ENCODE measurements around the gene GATA2. TPM values are rescaled to one million over a fixed set of nuclear protein-coding genes. Genes with fewer than 3 reads are reported as not detected.
A peak's percentile ranks its signal among the peaks of the same experiment; 100 is the strongest.

Gene GATA2
- total RNA-seq, 3 donors from 2014 or later = 6.0 to 14.4 (median 6.6) TPM

- no peak for DNase-seq (ENCODE audit: low spot score in 2 of 2)
- Histone ChIP-seq H3K9me3 (no peaks in the 10 kb centered on the region), H3K27ac (no peak overlapping the region), H3K4me1 (no peaks in the 10 kb centered on the region), H3K4me3 (no peak overlapping the region), H3K36me3 (no peaks in the 10 kb centered on the region), H3K27me3 (peaks cover 0 to 6% of the 10 kb centered on the region in 2 donors)
- TF ChIP-seq POLR2A (IDR thresholded peaks at IDR 0.05) (no peak), POLR2AphosphoS5 (IDR thresholded peaks at IDR 0.05) (no peak)
- TF ChIP-seq, protein P1, sequence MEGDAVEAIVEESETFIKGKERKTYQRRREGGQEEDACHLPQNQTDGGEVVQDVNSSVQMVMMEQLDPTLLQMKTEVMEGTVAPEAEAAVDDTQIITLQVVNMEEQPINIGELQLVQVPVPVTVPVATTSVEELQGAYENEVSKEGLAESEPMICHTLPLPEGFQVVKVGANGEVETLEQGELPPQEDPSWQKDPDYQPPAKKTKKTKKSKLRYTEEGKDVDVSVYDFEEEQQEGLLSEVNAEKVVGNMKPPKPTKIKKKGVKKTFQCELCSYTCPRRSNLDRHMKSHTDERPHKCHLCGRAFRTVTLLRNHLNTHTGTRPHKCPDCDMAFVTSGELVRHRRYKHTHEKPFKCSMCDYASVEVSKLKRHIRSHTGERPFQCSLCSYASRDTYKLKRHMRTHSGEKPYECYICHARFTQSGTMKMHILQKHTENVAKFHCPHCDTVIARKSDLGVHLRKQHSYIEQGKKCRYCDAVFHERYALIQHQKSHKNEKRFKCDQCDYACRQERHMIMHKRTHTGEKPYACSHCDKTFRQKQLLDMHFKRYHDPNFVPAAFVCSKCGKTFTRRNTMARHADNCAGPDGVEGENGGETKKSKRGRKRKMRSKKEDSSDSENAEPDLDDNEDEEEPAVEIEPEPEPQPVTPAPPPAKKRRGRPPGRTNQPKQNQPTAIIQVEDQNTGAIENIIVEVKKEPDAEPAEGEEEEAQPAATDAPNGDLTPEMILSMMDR (IDR thresholded peaks at IDR 0.05) = no peak
- intact Hi-C loops (cut with DNase I; ENCODE audit: low total_unique reads) = no loop called here
Measured at GRCh38 chr3:128505771-128506170, 12.8 kb upstream of the GATA2 start.

DNA sequence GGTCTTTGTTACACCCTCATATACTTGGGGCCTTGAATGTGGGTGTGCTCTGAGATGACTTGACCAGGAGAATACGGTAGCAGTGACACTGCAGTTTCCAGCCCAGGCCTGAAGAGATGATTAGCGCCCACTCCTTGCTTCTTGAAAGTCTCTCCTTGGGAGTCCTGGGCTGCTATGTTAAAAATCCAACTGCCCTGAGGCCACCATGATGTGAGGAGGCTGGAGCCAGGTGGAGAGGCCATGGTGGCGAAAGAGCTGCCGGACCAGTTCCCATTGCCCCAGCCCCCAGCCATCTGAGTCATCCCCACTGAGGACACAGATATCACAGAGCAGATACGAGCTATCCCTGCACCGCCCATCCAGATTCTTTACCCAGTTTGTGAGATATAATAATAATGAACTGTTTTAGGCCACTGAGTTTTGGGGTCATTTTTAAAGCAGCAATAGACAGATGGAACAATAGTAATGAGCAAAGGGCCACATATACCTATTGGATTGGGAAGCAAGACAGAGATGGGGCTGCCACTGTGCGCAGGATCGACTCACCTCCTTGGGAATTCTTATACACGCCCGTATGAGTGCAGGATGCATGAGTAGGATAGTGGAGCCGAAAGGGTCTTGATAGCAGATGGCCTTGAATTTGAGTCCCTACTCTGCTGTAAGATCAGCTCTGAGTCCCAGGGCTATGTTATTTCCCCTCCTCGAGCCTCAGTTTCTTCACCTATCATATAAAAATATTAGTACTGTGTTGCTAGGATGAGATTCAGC is 12.1 kb upstream of the GATA2 start:
- Histone ChIP-seq H3K36me3 (no peaks in the 10 kb centered on the region), H3K4me1 (no peaks in the 10 kb centered on the region), H3K4me3 (no peak overlapping the region), H3K27me3 (peaks cover 0 to 13% of the 10 kb centered on the region in 2 donors), H3K9me3 (no peaks in the 10 kb centered on the region), H3K27ac (no peak overlapping the region)
- DNase-seq (ENCODE audit: low spot score in 2 of 2) = no peak
- intact Hi-C loops (cut with DNase I; ENCODE audit: low total_unique reads) = no loop called here
- TF ChIP-seq, protein P1 (IDR thresholded peaks at IDR 0.05) = no peak
- TF ChIP-seq POLR2A (IDR thresholded peaks at IDR 0.05) = no peak
- TF ChIP-seq POLR2AphosphoS5 (IDR thresholded peaks at IDR 0.05) = no peak

- DNase-seq (ENCODE audit: low spot score in 2 of 2) = no peak
- H3K4me1 ChIP-seq = no peaks in the 10 kb centered on the region
- H3K9me3 ChIP-seq = no peaks in the 10 kb centered on the region
- H3K27me3 ChIP-seq = peaks cover 0 to 14% of the 10 kb centered on the region in 2 donors
- TF ChIP-seq POLR2AphosphoS5 (IDR thresholded peaks at IDR 0.05) (no peak), POLR2A (IDR thresholded peaks at IDR 0.05) (no peak)
- TF ChIP-seq, protein P1 (IDR thresholded peaks at IDR 0.05) = no peak
- no peak overlapping the region for H3K27ac ChIP-seq
- no peaks in the 10 kb centered on the region for H3K36me3 ChIP-seq
- intact Hi-C loops (cut with DNase I; ENCODE audit: low total_unique reads) = no loop called here
- H3K4me3 ChIP-seq = no peak overlapping the region
Measured at GRCh38 chr3:128504533-128504915, 11.5 kb upstream of the GATA2 start.

DNA sequence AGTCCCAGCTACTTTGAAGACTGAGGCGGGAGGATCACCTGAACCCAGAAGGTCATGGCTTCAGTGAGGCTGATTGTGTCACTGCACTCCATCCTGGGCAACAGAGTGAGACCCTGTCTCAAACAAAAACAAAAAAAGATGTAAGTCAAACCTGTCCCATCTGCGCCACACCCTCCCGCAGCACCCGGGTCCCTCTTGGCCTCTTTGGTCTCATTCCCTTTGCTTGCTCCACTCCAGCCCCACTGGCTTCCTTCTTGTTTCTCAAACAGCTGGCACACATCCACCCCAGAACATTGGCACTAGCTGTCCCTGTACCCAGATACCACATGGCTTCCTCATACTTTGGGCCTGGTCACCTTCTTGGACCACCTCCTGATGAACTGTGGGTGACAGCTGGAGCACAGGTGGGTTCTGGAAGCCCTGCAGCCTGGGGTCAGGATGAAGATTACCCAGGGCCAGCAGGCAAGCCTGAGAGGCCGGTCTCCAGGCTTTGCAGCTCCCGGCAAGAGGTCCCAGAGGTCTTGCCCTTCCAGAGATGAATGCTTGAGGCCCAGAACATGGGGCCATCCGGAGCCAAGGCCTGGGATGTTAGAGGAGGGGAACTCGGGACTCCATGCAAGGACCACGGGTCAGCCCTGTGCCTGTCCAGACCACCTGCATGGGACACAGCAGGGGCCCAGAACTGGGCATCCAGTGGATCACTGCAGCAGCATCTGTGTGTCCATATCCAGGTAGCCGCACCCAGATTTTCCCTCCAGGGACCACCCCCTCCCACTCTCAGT is 10.9 kb upstream of the GATA2 start:
- peaks cover 0 to 20% of the 10 kb centered on the region in 2 donors for H3K27me3 ChIP-seq
- no peak overlapping the region for H3K27ac ChIP-seq
- H3K36me3 ChIP-seq = no peaks in the 10 kb centered on the region
- TF ChIP-seq, protein P1 (IDR thresholded peaks at IDR 0.05) = no peak
- no peaks in the 10 kb centered on the region for H3K4me1 ChIP-seq
- intact Hi-C loops (cut with DNase I; ENCODE audit: low total_unique reads) = no loop called here
- DNase-seq (ENCODE audit: low spot score in 2 of 2) = no peak
- H3K9me3 ChIP-seq = no peaks in the 10 kb centered on the region
- no peak overlapping the region for H3K4me3 ChIP-seq

GRCh38 chr3:128503164-128503651 is 10.2 kb upstream of the GATA2 start:
- peaks cover 0 to 27% of the 10 kb centered on the region in 2 donors for H3K27me3 ChIP-seq
- no peak for DNase-seq (ENCODE audit: low spot score in 2 of 2)
- intact Hi-C loops (cut with DNase I; ENCODE audit: low total_unique reads) = no loop called here

More at GRCh38 chr3:128503164-128503651, 10.2 kb upstream of the GATA2 start:
- Histone ChIP-seq H3K36me3 (no peaks in the 10 kb centered on the region), H3K9me3 (no peaks in the 10 kb centered on the region), H3K27ac (no peak overlapping the region), H3K4me3 (no peak overlapping the region), H3K4me1 (no peaks in the 10 kb centered on the region)
- TF ChIP-seq POLR2A (IDR thresholded peaks at IDR 0.05) = no peak
- no peak for TF ChIP-seq POLR2AphosphoS5 (IDR thresholded peaks at IDR 0.05)
- TF ChIP-seq, protein P1 (IDR thresholded peaks at IDR 0.05) = peak in 1 of 3 donors; percentile 18
